SH-SY5Y (cell line): Measurements from ENCODE around the gene TRPC4.

Source experiments
- GATA2 ChIP-seq: IDR thresholded peaks from 2 replicates; pipeline ENCODE4 v1.6.1; 2011; ENCODE audit warnings: mild to moderate bottlenecking, low read depth, low read length
- GATA3 ChIP-seq: IDR thresholded peaks from 2 replicates; pipeline ENCODE4 v1.6.1; 2011; ENCODE audit warnings: low read depth, mild to moderate bottlenecking, low read length, moderate library complexity

- TF ChIP-seq GATA2 (no peak), GATA3 (no peak)
Observed at GRCh38 chr13:37617173-37617572, 252.4 kb downstream of the TRPC4 start.
